C4-2B (cell line): Measurements from ENCODE around the gene JARID2.

Source experiments
- H3K27ac ChIP-seq: fragments of 450-650 bp; 2 replicates; pipeline ENCODE4 v1.5.1; 2017
- CTCF ChIP-seq: fragments of 450-650 bp; conservative IDR thresholded peaks from 2 replicates; pipeline ENCODE4 v1.5.1; 2017; ENCODE audit warnings: mild to moderate bottlenecking
- ZFX ChIP-seq: fragments of 450-650 bp; IDR thresholded peaks from 2 replicates; pipeline ENCODE4 v1.6.1; 2017

The JARID2 gene

GRCh38 chr6:15386110-15386755 is 140.4 kb downstream of the JARID2 start:
- H3K27ac ChIP-seq: no peak overlapping the region
- TF ChIP-seq ZFX: no peak
- no peak for TF ChIP-seq CTCF

- H3K27ac ChIP-seq: no peak overlapping the region
- TF ChIP-seq CTCF: no peak
These were observed 140.9 kb downstream of the JARID2 start for GRCh38 chr6:15386756-15387112.

- H3K27ac ChIP-seq: no peak overlapping the region
- TF ChIP-seq CTCF (no peak), ZFX (no peak)
These were observed 141.2 kb downstream of the JARID2 start for GRCh38 chr6:15387118-15387517.

GRCh38 chr6:15389084-15389764 is 143.4 kb downstream of the JARID2 start:
- TF ChIP-seq CTCF (no peak), ZFX (no peak)
- no peak overlapping the region for H3K27ac ChIP-seq

- TF ChIP-seq CTCF: peak; percentile 32
- no peak for TF ChIP-seq ZFX
- H3K27ac ChIP-seq: no peak overlapping the region; the same call in 1 of the 2 replicates
These were observed 144.2 kb downstream of the JARID2 start for GRCh38 chr6:15389765-15390723.

- TF ChIP-seq ZFX (no peak), CTCF (no peak)
- H3K27ac ChIP-seq: peak overlapping the region; percentile 51
These were observed 145.6 kb downstream of the JARID2 start for GRCh38 chr6:15391500-15391899.

GRCh38 chr6:15392182-15392581 is 146.3 kb downstream of the JARID2 start:
- TF ChIP-seq CTCF: no peak
- no peak for TF ChIP-seq ZFX
- H3K27ac ChIP-seq: peak overlapping the region; percentile 51
